ENCODE measurements around the gene LCN6. TPM values are rescaled to one million over a fixed set of nuclear protein-coding genes. Genes with fewer than 3 reads are reported as not detected.
A peak's percentile ranks its signal among the peaks of the same experiment; 100 is the strongest.

Gene LCN6
- total and polyA plus RNA-seq, 2 of the 13 experiments (the other 11 are each of a cell fraction or from before 2014, with no cell fraction given) = not detected

DNA sequence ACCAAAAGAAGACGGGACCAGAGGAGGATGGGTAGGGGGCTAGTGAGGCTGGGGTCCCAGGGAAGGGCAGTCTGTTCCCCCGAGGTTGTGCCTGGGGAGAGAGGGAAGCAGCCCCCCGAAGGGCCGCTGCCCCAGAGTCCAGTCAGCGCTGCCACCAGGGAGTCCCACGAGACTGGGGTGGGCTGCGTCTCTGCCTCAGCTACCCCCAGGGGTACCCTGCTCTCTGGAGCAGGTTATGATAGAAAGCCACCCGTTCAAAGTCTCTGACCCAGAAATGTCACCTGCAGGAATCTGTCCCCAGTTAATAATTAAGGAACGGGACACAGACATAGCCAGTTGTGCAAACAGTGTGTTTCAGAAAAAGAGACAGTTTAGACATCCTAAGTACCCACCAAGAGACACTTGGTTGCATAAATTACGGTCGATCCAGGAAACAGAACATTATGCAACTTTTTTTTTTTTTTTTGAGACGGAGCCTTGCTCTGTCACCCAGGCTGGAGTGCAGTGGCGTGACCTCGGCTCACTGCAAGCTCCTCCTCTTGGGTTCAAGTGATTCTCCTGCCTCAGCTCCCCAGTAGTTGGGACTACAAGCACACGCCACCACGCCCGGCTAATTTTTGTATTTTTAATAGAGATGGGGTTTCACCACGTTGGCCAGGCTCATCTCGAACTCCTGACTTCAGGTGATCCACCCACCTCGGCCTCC, 50.4 kb downstream of the LCN6 start (continued):
- TF ChIP-seq, protein P1, sequence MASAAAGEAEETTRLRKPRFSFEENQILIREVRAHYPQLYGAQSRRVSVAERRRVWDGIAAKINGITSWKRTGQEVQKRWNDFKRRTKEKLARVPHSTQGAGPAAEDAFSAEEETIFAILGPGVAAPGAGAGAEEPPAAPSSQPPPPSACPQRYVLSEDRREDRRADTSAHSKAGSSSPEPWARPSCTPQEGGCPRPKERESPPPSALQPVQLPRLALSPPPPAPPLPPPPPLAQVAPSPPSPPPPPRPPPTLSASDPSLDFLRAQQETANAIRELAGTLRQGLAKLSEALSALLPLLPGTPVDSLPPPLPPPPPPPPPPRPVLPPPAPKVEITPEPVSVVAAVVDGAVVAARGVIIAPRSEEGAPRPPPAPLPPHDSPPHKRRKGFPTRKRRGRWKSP (CRISPR knock-in tag; IDR thresholded peaks at IDR 0.05) = no peak
- TF ChIP-seq SP140L (CRISPR knock-in tag; IDR thresholded peaks at IDR 0.05; ENCODE audit: borderline replicate concordance) (no peak), REPIN1 (CRISPR knock-in tag; IDR thresholded peaks at IDR 0.05; ENCODE audit: borderline replicate concordance, low read depth) (no peak), FLYWCH1 (CRISPR knock-in tag; IDR thresholded peaks at IDR 0.05) (no peak), SRSF4 (IDR thresholded peaks at IDR 0.05; ENCODE audit: low read depth, low read length, poor library complexity, severe bottlenecking) (no peak), NR1H2 (CRISPR knock-in tag; IDR thresholded peaks at IDR 0.05; ENCODE audit: borderline replicate concordance, low read depth) (no peak), GATAD2A (CRISPR knock-in tag; IDR thresholded peaks at IDR 0.05) (peak; percentile 89), HOXA7 (CRISPR knock-in tag; IDR thresholded peaks at IDR 0.05) (no peak), ZNF296 (CRISPR knock-in tag; conservative IDR thresholded peaks at IDR 0.05) (no peak)
- TF ChIP-seq, protein P2, sequence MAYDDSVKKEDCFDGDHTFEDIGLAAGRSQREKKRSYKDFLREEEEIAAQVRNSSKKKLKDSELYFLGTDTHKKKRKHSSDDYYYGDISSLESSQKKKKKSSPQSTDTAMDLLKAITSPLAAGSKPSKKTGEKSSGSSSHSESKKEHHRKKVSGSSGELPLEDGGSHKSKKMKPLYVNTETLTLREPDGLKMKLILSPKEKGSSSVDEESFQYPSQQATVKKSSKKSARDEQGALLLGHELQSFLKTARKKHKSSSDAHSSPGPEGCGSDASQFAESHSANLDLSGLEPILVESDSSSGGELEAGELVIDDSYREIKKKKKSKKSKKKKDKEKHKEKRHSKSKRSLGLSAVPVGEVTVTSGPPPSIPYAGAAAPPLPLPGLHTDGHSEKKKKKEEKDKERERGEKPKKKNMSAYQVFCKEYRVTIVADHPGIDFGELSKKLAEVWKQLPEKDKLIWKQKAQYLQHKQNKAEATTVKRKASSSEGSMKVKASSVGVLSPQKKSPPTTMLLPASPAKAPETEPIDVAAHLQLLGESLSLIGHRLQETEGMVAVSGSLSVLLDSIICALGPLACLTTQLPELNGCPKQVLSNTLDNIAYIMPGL (CRISPR knock-in tag; IDR thresholded peaks at IDR 0.05; ENCODE audit: borderline replicate concordance in 1 of 2, low read depth in 1 of 2) = no peak
- TF ChIP-seq, protein P3, sequence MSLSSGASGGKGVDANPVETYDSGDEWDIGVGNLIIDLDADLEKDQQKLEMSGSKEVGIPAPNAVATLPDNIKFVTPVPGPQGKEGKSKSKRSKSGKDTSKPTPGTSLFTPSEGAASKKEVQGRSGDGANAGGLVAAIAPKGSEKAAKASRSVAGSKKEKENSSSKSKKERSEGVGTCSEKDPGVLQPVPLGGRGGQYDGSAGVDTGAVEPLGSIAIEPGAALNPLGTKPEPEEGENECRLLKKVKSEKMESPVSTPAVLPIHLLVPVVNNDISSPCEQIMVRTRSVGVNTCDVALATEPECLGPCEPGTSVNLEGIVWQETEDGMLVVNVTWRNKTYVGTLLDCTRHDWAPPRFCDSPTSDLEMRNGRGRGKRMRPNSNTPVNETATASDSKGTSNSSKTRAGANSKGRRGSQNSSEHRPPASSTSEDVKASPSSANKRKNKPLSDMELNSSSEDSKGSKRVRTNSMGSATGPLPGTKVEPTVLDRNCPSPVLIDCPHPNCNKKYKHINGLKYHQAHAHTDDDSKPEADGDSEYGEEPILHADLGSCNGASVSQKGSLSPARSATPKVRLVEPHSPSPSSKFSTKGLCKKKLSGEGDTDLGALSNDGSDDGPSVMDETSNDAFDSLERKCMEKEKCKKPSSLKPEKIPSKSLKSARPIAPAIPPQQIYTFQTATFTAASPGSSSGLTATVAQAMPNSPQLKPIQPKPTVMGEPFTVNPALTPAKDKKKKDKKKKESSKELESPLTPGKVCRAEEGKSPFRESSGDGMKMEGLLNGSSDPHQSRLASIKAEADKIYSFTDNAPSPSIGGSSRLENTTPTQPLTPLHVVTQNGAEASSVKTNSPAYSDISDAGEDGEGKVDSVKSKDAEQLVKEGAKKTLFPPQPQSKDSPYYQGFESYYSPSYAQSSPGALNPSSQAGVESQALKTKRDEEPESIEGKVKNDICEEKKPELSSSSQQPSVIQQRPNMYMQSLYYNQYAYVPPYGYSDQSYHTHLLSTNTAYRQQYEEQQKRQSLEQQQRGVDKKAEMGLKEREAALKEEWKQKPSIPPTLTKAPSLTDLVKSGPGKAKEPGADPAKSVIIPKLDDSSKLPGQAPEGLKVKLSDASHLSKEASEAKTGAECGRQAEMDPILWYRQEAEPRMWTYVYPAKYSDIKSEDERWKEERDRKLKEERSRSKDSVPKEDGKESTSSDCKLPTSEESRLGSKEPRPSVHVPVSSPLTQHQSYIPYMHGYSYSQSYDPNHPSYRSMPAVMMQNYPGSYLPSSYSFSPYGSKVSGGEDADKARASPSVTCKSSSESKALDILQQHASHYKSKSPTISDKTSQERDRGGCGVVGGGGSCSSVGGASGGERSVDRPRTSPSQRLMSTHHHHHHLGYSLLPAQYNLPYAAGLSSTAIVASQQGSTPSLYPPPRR (CRISPR knock-in tag; IDR thresholded peaks at IDR 0.05; ENCODE audit: borderline replicate concordance) = peak; percentile 67; the same call in 1 of the 2 replicates
- TF ChIP-seq, protein P4, sequence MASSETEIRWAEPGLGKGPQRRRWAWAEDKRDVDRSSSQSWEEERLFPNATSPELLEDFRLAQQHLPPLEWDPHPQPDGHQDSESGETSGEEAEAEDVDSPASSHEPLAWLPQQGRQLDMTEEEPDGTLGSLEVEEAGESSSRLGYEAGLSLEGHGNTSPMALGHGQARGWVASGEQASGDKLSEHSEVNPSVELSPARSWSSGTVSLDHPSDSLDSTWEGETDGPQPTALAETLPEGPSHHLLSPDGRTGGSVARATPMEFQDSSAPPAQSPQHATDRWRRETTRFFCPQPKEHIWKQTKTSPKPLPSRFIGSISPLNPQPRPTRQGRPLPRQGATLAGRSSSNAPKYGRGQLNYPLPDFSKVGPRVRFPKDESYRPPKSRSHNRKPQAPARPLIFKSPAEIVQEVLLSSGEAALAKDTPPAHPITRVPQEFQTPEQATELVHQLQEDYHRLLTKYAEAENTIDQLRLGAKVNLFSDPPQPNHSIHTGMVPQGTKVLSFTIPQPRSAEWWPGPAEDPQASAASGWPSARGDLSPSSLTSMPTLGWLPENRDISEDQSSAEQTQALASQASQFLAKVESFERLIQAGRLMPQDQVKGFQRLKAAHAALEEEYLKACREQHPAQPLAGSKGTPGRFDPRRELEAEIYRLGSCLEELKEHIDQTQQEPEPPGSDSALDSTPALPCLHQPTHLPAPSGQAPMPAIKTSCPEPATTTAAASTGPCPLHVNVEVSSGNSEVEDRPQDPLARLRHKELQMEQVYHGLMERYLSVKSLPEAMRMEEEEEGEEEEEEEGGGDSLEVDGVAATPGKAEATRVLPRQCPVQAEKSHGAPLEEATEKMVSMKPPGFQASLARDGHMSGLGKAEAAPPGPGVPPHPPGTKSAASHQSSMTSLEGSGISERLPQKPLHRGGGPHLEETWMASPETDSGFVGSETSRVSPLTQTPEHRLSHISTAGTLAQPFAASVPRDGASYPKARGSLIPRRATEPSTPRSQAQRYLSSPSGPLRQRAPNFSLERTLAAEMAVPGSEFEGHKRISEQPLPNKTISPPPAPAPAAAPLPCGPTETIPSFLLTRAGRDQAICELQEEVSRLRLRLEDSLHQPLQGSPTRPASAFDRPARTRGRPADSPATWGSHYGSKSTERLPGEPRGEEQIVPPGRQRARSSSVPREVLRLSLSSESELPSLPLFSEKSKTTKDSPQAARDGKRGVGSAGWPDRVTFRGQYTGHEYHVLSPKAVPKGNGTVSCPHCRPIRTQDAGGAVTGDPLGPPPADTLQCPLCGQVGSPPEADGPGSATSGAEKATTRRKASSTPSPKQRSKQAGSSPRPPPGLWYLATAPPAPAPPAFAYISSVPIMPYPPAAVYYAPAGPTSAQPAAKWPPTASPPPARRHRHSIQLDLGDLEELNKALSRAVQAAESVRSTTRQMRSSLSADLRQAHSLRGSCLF (CRISPR knock-in tag; IDR thresholded peaks at IDR 0.05; ENCODE audit: borderline replicate concordance) = no peak
- TF ChIP-seq, protein P5, sequence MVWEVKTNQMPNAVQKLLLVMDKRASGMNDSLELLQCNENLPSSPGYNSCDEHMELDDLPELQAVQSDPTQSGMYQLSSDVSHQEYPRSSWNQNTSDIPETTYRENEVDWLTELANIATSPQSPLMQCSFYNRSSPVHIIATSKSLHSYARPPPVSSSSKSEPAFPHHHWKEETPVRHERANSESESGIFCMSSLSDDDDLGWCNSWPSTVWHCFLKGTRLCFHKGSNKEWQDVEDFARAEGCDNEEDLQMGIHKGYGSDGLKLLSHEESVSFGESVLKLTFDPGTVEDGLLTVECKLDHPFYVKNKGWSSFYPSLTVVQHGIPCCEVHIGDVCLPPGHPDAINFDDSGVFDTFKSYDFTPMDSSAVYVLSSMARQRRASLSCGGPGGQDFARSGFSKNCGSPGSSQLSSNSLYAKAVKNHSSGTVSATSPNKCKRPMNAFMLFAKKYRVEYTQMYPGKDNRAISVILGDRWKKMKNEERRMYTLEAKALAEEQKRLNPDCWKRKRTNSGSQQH (CRISPR knock-in tag; IDR thresholded peaks at IDR 0.05; ENCODE audit: low read depth) = no peak
